ENCODE results near the gene LY6G6C.

Gene LY6G6C

DNA sequence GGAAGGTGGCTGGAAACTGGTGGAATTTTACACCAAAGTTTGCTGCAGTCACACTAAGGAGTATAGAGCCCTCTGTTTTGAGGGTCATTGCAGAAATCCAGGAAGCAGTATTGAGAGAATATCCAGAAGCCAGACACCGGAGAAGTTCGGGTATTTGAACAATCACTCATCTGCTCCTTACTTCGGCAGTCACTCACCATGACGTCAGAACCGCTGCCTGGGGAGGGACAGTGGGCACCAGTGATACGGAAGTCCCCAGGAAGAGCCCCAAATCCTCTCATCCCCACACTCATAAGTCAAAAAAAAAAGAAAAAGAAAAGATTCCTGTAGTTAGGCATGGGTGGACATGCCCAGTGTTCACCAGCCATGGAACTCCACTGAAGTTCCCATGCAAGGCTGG, 44.6 kb downstream of the LY6G6C start:
- H3K4me3 ChIP-seq (ENCODE audit: low read depth, low read length) = no peak overlapping the region
- DNase-seq (ENCODE audit: low read depth) = no peak
- TF ChIP-seq MYC (IDR thresholded peaks at IDR 0.05; ENCODE audit: low read depth, low read length) = no peak
- TF ChIP-seq POLR2A (IDR thresholded peaks at IDR 0.05; ENCODE audit: extremely low read depth, insufficient read length) = no peak
- TF ChIP-seq, protein P1, sequence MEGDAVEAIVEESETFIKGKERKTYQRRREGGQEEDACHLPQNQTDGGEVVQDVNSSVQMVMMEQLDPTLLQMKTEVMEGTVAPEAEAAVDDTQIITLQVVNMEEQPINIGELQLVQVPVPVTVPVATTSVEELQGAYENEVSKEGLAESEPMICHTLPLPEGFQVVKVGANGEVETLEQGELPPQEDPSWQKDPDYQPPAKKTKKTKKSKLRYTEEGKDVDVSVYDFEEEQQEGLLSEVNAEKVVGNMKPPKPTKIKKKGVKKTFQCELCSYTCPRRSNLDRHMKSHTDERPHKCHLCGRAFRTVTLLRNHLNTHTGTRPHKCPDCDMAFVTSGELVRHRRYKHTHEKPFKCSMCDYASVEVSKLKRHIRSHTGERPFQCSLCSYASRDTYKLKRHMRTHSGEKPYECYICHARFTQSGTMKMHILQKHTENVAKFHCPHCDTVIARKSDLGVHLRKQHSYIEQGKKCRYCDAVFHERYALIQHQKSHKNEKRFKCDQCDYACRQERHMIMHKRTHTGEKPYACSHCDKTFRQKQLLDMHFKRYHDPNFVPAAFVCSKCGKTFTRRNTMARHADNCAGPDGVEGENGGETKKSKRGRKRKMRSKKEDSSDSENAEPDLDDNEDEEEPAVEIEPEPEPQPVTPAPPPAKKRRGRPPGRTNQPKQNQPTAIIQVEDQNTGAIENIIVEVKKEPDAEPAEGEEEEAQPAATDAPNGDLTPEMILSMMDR (IDR thresholded peaks at IDR 0.05; ENCODE audit: low read depth, low read length) = no peak
- TF ChIP-seq, protein P2, sequence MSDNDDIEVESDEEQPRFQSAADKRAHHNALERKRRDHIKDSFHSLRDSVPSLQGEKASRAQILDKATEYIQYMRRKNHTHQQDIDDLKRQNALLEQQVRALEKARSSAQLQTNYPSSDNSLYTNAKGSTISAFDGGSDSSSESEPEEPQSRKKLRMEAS (IDR thresholded peaks at IDR 0.05; ENCODE audit: low read depth, low read length) = no peak

DNA sequence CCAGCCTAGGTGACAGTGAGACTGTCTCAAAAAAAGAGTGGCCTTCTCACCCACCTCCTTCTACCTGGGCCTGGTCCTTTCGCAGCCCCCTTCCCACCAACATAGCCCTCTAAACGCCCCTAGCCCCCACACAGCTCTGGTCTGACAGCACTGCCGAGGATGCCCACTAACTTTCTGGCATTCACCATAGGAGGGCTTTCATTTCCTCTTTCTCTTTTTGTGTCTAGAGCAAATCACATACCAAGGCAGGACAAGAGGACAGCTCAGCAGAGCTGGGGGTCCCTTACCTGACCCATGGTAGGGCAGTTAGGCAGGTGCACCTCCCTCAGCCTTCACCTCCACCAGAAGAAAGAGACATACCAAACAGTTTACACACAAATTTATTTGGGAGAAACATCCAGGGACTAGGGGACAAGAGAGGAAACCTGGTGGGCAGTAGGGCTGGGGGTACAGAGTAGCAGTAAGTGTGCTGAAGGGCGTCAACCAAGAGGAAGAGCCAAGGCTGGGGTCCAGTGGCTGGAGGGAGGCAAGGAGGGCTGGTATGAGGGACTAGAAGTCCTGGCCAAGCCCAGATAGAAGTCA, 45.1 kb downstream of the LY6G6C start:
- no peak for DNase-seq (ENCODE audit: low read depth)
- no peak for TF ChIP-seq MYC (IDR thresholded peaks at IDR 0.05; ENCODE audit: low read depth, low read length)
- TF ChIP-seq, protein P2 (IDR thresholded peaks at IDR 0.05; ENCODE audit: low read depth, low read length) = no peak
- TF ChIP-seq, protein P1 (IDR thresholded peaks at IDR 0.05; ENCODE audit: low read depth, low read length) = no peak
- TF ChIP-seq POLR2A (IDR thresholded peaks at IDR 0.05; ENCODE audit: extremely low read depth, insufficient read length) = no peak
- H3K4me3 ChIP-seq (ENCODE audit: low read depth, low read length) = no peak overlapping the region

DNA sequence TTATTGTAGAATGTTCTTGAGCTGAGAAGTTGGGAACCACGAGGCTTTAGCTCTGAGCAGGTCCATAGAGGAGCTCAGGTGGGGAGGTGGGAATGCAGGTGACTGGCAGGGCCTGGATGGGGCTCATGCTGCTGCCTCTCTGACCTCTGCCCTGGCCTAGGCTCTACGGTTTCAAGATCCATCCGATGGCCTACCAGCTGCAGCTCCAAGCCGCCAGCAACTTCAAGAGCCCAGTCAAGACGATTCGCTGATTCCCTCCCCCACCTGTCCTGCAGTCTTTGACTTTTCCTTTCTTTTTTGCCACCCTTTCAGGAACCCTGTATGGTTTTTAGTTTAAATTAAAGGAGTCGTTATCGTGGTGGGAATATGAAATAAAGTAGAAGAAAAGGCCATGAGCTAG, 51.9 kb downstream of the LY6G6C start, which contains the start of gene LY6G5B:
TSS of gene LY6G5B (plus strand) at position 301 of the 400 bp plus-strand sequence. CDS start 975 bp downstream, outside the sequence.
- TF ChIP-seq MYC (IDR thresholded peaks at IDR 0.05; ENCODE audit: low read depth, low read length) = no peak
- TF ChIP-seq POLR2A (IDR thresholded peaks at IDR 0.05; ENCODE audit: extremely low read depth, insufficient read length) = no peak
- TF ChIP-seq, protein P2 (IDR thresholded peaks at IDR 0.05; ENCODE audit: low read depth, low read length) = no peak
- TF ChIP-seq, protein P1 (IDR thresholded peaks at IDR 0.05; ENCODE audit: low read depth, low read length) = no peak
- no peak for DNase-seq (ENCODE audit: low read depth)
- H3K4me3 ChIP-seq (ENCODE audit: low read depth, low read length) = no peak within 1 kb of the TSS

Data from NB4 (cell line).